Activated CD4-positive, alpha-beta T cell treated with anti-CD3 and anti-CD28 coated beads, Interleukin-2, amount 50 U/mL, for 16 hours (primary cell): Measurements from ENCODE around the gene NPIPA3.
"Not testable (repeated sequence)": the region's sequence is repeated elsewhere in the genome, so short reads cannot be mapped to it uniquely, and the experiment has no call there.

Experiments used
- DNase-seq: peaks from one replicate; pipeline ENCODE4 v3.0.0-alpha.2; 2020

NPIPA3 gene

GRCh38 chr16:14742273-14743128 lies 39.3 kb downstream of the NPIPA3 start, which contains the start of gene NPIPA2:
NPIPA2 (plus strand) TSS chr16:14742533; CDS start chr16:14748066, 5,533 bp downstream.
- DNase-seq = not testable (repeated sequence)

DNA sequence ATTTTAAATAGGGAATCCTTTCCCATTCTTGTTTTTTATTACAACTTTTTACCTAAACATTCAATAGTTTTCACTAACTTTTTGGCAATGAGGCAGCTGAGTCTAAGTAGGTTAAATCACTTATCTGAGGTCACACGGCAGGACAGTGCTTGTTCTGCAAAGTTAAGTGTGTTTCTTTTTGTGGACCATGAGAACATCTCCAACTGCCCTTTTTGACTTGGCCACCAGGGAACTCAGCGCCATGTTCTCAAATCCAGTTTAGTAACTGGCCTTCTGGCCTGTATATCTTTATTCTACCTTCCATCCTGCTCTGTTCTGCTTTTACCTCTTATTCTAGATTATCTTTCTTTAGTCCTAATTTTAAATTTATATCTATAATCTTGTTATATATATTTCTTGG lies 70.4 kb downstream of the NPIPA3 start:
- DNase-seq = not testable (repeated sequence)

- DNase-seq = not testable (repeated sequence)
These were observed 72.4 kb downstream of the NPIPA3 start for GRCh38 chr16:14775624-14776023.
